K562 (cell line): ENCODE results near the gene ATRNL1. TPM values are rescaled to one million over a fixed set of nuclear protein-coding genes. Genes with fewer than 3 reads are reported as not detected.

Experiments
- ATAC-seq: fragments of 200-7000 bp; cut with Tn5 transposase; 3 replicates; pipeline ENCODE4 v1.9.1; 2020; ENCODE audit warnings: moderate library complexity
- BruUV-seq: library from RNA; stranded (reverse); fragments of 400-500 nt; replicated peaks from 2 replicates; lab custom pipeline; 2021; lab: Mats Ljungman, UMichigan
- CTCF ChIA-PET: fragments of 300-600 bp; formaldehyde crosslinking; extraction: SDS; loops from one replicate; lab custom pipeline; 2021; ENCODE audit warnings: low intra/inter-chr PET ratio; lab: Yijun Ruan, JAX
- POLR2A ChIA-PET: fragments of 300-600, 350-650 bp; sonication (Branson Sonifier 250); formaldehyde crosslinking; extraction: SDS; loops from one replicate; lab custom pipeline; 2021; ENCODE audit warnings: antibody characterized with exemption, inconsistent platforms; lab: Yijun Ruan, JAX
- DNase-seq, 4 experiments: peaks; one replicate each; pipeline versions ENCODE4 v3.0.0 to v3.0.0-alpha.2; 2011 to 2018; ENCODE audit warnings: low spot score in 3 of 4, mixed read lengths in 3 of 4; ENCODE audit errors: extremely low read depth in 1 of 4
- FAIRE-seq: peaks from 2 replicates; lab custom pipeline; 2011; peaks lifted over from hg19 to GRCh38; lab: Jason Lieb, UNC
- H2AFZ ChIP-seq: 2 replicates; pipeline ENCODE4 v1.6.0; 2011; ENCODE audit warnings: low read depth, low read length, control low read depth, inconsistent platforms
- H3K27ac ChIP-seq: fragments of 200-600 bp; 3 replicates; pipeline ENCODE4 v1.8.0; 2011; ENCODE audit warnings: low read depth, mild to moderate bottlenecking, control low read depth, inconsistent platforms, low read length, moderate library complexity, mixed read lengths; ENCODE audit errors: extremely low read depth
- H3K27me3 ChIP-seq, 2 experiments: fragments of 300-600 bp in 1 of 2; 2 replicates in 1 of 2; 3 replicates in 1 of 2; pipeline versions ENCODE4 v1.6.0 to v1.8.0; 2011; ENCODE audit warnings: inconsistent platforms in 2 of 2, low read length in 2 of 2, mild to moderate bottlenecking in 1 of 2, mixed read lengths in 1 of 2, moderate library complexity in 1 of 2; ENCODE audit not compliant: control insufficient read depth in 2 of 2, insufficient read depth in 2 of 2
- H3K36me3 ChIP-seq: fragments of 300-600 bp; 3 replicates; pipeline ENCODE4 v1.8.0; 2011; ENCODE audit warnings: mild to moderate bottlenecking, low read length, inconsistent platforms; ENCODE audit not compliant: control insufficient read depth, insufficient read depth
- H3K4me1 ChIP-seq, 2 experiments: fragments of 200-600 bp in 1 of 2; replicated peaks in 1 of 2; 2 replicates in 1 of 2; 3 replicates in 1 of 2; pipeline versions ENCODE4 v1.5.1 to v1.8.0; 2011; ENCODE audit warnings: inconsistent platforms in 2 of 2, low read length in 2 of 2, mild to moderate bottlenecking in 1 of 2, mixed read lengths in 1 of 2, moderate library complexity in 1 of 2; ENCODE audit not compliant: control insufficient read depth in 2 of 2, insufficient read depth in 2 of 2
- H3K4me2 ChIP-seq: 2 replicates; pipeline ENCODE4 v1.6.1; 2011; ENCODE audit warnings: low read length, control low read depth, inconsistent platforms, mixed read lengths; ENCODE audit not compliant: insufficient read depth
- H3K4me3 ChIP-seq: fragments of 200-600 bp; sonication (generic), shearing (Covaris generic); 2 replicates; pipeline ENCODE4 v1.5.1; 2016; ENCODE audit warnings: control low read depth, inconsistent platforms
- H3K79me2 ChIP-seq: fragments of 200-600 bp; 3 replicates; pipeline ENCODE4 v1.8.0; 2011; ENCODE audit warnings: low read length, inconsistent platforms; ENCODE audit not compliant: control insufficient read depth, insufficient read depth
- H3K9ac ChIP-seq, 2 experiments: 2 replicates each; pipeline versions ENCODE4 v1.6.0 to v1.6.1; 2011; ENCODE audit warnings: low read depth in 2 of 2, low read length in 2 of 2, control low read depth in 1 of 2, inconsistent platforms in 1 of 2, mild to moderate bottlenecking in 1 of 2, mixed read lengths in 1 of 2; ENCODE audit not compliant: insufficient read depth in 1 of 2
- H3K9me1 ChIP-seq: one replicate; pipeline ENCODE4 v1.6.0; 2011; ENCODE audit warnings: inconsistent platforms, mild to moderate bottlenecking, low read length, moderate library complexity; ENCODE audit not compliant: control insufficient read depth, insufficient read depth
- H3K9me3 ChIP-seq: replicated peaks from 2 replicates; pipeline ENCODE4 v1.5.1; 2011; ENCODE audit warnings: low read depth, low read length, inconsistent platforms; ENCODE audit not compliant: control insufficient read depth, insufficient read depth
- H4K20me1 ChIP-seq: replicated peaks from 2 replicates; pipeline ENCODE4 v1.6.1; 2011; ENCODE audit warnings: low read length, inconsistent platforms, mixed read lengths; ENCODE audit not compliant: control insufficient read depth, insufficient read depth
- SNRNP70 ChIP-seq: fragments of 200-400 bp; formaldehyde crosslinking; optimal IDR thresholded peaks from 2 replicates; pipeline ENCODE3; 2017; ENCODE audit warnings: low read depth, low read length
- ZNF224 ChIP-seq: sonication (generic); formaldehyde crosslinking; IDR thresholded peaks from 2 replicates; pipeline ENCODE4 v1.8.0; 2022; ENCODE audit warnings: mild to moderate bottlenecking, missing genetic modification reagents
- WGBS: fragments of 100-300 bp; shearing (Covaris generic); methylation state at CpG from one replicate; pipeline ENCODE4 v1.1.6; 2016; ENCODE audit warnings: low coverage, mixed read lengths; ENCODE audit not compliant: insufficient coverage; ENCODE audit errors: missing lambda C conversion rate; 5-methylcytosine and 5-hydroxymethylcytosine counted together
- in situ Hi-C: fragments of 300-500 bp; cut with MboI; formaldehyde crosslinking; loops from 4 replicates; pipeline ENCODE4 v1.15.0; 2018; ENCODE audit warnings: inconsistent platforms, mixed read lengths
- intact Hi-C: fragments of 100-400 bp; cut with micrococcal nuclease; formaldehyde crosslinking; loops from 2 replicates; pipeline ENCODE4 v1.14.2; 2022
- polyA plus RNA-seq, 8 experiments: library from polyadenylated mRNA; depleted of rRNA in 4 of 8; stranded (reverse) in 5 of 8; unstranded in 3 of 8; fragments of >200 nt; fragmentation: Nextera tagmentation in 2 of 8; fragmentation: Illumina TruSeq in 1 of 8; extraction: Ambion mirVana in 2 of 8; extraction: Trizol in 1 of 8; gene quantifications; 2 replicates each; pipeline versions ENCODE4 v1.2.1 to v1.2.3, GENCODE V29; 2011 to 2014; ENCODE audit warnings: inconsistent platforms in 1 of 8, missing spikeins in 1 of 8
- total RNA-seq, 7 experiments: library from RNA; depleted of rRNA in 6 of 7; stranded (reverse); fragments of >200 nt in 6 of 7; fragmentation: Illumina TruSeq in 2 of 7; extraction: Trizol in 2 of 7; gene quantifications; 2 replicates each; pipeline versions ENCODE4 v1.2.1 to v1.2.3, GENCODE V29; 2011 to 2021; ENCODE audit warnings: low replicate concordance in 1 of 7
- TF ChIP-seq, protein P1 (sequence below), 2 experiments: fragments of 450-650 bp; IDR thresholded peaks; 2 replicates each; pipeline ENCODE4 v1.6.1; 2018; ENCODE audit warnings: mild to moderate bottlenecking in 2 of 2, low read depth in 1 of 2; ENCODE audit not compliant: partially characterized antibody in 2 of 2

ATRNL1 gene
- total and polyA plus RNA-seq, 9 of the 15 experiments (the other 6 are each of a cell fraction or from before 2014, with no cell fraction given) = 0.18 TPM; not detected in 8

DNA sequence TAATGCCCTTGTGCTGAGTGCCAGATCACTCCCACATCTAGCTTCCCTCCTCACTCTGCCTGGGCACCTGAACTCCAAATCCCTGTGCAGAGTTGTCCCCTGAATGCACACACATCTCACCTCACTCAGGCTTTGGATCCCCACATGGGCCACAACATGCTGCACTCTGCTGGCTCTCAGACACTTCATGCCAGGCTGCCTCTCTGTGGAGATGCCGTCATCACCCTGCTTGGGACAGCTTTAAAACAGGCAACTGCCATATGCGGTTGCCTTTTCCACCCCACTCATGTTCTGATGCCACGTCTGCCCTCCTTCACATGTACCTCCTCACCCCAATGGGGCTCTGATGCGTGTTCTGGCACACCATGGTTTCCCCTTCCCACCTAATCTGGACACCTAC lies 702.8 kb downstream of the ATRNL1 start:
- WGBS = 0% methylated on average over 3 of the region's 4 CpGs
- H2AFZ ChIP-seq = no peak overlapping the region
- FAIRE-seq (no peak), ATAC-seq (no peak), DNase-seq (no peak)
- no peaks in the 10 kb centered on the region for H3K27me3 ChIP-seq
- H3K4me1 ChIP-seq = no peaks in the 10 kb centered on the region
- TF ChIP-seq, protein P1, sequence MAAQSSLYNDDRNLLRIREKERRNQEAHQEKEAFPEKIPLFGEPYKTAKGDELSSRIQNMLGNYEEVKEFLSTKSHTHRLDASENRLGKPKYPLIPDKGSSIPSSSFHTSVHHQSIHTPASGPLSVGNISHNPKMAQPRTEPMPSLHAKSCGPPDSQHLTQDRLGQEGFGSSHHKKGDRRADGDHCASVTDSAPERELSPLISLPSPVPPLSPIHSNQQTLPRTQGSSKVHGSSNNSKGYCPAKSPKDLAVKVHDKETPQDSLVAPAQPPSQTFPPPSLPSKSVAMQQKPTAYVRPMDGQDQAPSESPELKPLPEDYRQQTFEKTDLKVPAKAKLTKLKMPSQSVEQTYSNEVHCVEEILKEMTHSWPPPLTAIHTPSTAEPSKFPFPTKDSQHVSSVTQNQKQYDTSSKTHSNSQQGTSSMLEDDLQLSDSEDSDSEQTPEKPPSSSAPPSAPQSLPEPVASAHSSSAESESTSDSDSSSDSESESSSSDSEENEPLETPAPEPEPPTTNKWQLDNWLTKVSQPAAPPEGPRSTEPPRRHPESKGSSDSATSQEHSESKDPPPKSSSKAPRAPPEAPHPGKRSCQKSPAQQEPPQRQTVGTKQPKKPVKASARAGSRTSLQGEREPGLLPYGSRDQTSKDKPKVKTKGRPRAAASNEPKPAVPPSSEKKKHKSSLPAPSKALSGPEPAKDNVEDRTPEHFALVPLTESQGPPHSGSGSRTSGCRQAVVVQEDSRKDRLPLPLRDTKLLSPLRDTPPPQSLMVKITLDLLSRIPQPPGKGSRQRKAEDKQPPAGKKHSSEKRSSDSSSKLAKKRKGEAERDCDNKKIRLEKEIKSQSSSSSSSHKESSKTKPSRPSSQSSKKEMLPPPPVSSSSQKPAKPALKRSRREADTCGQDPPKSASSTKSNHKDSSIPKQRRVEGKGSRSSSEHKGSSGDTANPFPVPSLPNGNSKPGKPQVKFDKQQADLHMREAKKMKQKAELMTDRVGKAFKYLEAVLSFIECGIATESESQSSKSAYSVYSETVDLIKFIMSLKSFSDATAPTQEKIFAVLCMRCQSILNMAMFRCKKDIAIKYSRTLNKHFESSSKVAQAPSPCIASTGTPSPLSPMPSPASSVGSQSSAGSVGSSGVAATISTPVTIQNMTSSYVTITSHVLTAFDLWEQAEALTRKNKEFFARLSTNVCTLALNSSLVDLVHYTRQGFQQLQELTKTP (IDR thresholded peaks at IDR 0.05; ENCODE audit: low read depth in 1 of 2, partially characterized antibody in 2 of 2) = no peak
- TF ChIP-seq SNRNP70 (no peak), ZNF224 (CRISPR knock-in tag) (no peak)
- in situ Hi-C loops (no loop called here), intact Hi-C loops (no loop called here)
- H3K27ac ChIP-seq = no peak overlapping the region
- H3K79me2 ChIP-seq = no peaks in the 10 kb centered on the region
- H3K4me3 ChIP-seq = no peak overlapping the region
- BruUV-seq = no TSS peak
- H3K9me1 ChIP-seq = no peaks in the 10 kb centered on the region
- H3K9me3 ChIP-seq = no peaks in the 10 kb centered on the region
- H4K20me1 ChIP-seq = no peaks in the 10 kb centered on the region
- ChIA-PET POLR2A (no interaction called here), CTCF (no interaction called here)
- H3K4me2 ChIP-seq = no peak overlapping the region
- no peaks in the 10 kb centered on the region for H3K36me3 ChIP-seq
- no peak overlapping the region for H3K9ac ChIP-seq
